HG02885 (cell line): Measurements from ENCODE around the gene FLYWCH1.

Experiments
- ATAC-seq: cut with Tn5 transposase; IDR thresholded peaks from one replicate; pipeline ENCODE4 v1.9.1; 2021; ENCODE audit warnings: mild to moderate bottlenecking; ENCODE audit not compliant: unreplicated experiment, poor library complexity

FLYWCH1 gene

GRCh38 chr16:2966808-2967191 lies 55.1 kb downstream of the FLYWCH1 start:
- ATAC-seq, result no peak

GRCh38 chr16:2967211-2967631 lies 55.5 kb downstream of the FLYWCH1 start:
- ATAC-seq, result no peak

GRCh38 chr16:2967721-2968161 lies 56.0 kb downstream of the FLYWCH1 start:
- no peak for ATAC-seq

- ATAC-seq, result no peak
Measured at GRCh38 chr16:2968368-2968737, 56.6 kb downstream of the FLYWCH1 start.

- peak; percentile 74 for ATAC-seq
Measured at GRCh38 chr16:2968738-2969544, 57.2 kb downstream of the FLYWCH1 start, which contains the start of gene PAQR4. TSS of gene PAQR4 (plus strand) at chr16:2969348. CDS start at chr16:2969675, 327 bp downstream.

- ATAC-seq, result peak; percentile 32
Measured at GRCh38 chr16:2969545-2970521, 58.1 kb downstream of the FLYWCH1 start.

- ATAC-seq, result no peak
Measured at GRCh38 chr16:2970563-2970962, 58.8 kb downstream of the FLYWCH1 start.

GRCh38 chr16:2971134-2971984 lies 59.6 kb downstream of the FLYWCH1 start:
- no peak for ATAC-seq

- no peak for ATAC-seq
Measured at GRCh38 chr16:2971985-2972784, 60.5 kb downstream of the FLYWCH1 start.

- no peak for ATAC-seq
Measured at GRCh38 chr16:2973093-2973492, 61.4 kb downstream of the FLYWCH1 start.

- no peak for ATAC-seq
Measured at GRCh38 chr16:2973605-2974318, 62.0 kb downstream of the FLYWCH1 start.

GRCh38 chr16:2974319-2975056 lies 62.8 kb downstream of the FLYWCH1 start:
- no peak for ATAC-seq

- ATAC-seq, result no peak
Measured at GRCh38 chr16:2975161-2975795, 63.5 kb downstream of the FLYWCH1 start.

GRCh38 chr16:2976201-2976600 lies 64.5 kb downstream of the FLYWCH1 start:
- ATAC-seq, result no peak

- no peak for ATAC-seq
Measured at GRCh38 chr16:2976673-2977072, 64.9 kb downstream of the FLYWCH1 start.

- no peak for ATAC-seq
Measured at GRCh38 chr16:2977440-2977839, 65.7 kb downstream of the FLYWCH1 start.

GRCh38 chr16:2979669-2980226 lies 68.0 kb downstream of the FLYWCH1 start:
- ATAC-seq, result peak; percentile 9
